G401 (cell line): Measurements from ENCODE around the gene PRAMEF25. TPM values are rescaled to one million over a fixed set of nuclear protein-coding genes. Genes with fewer than 3 reads are reported as not detected.
"Not testable (repeated sequence)": the region's sequence is repeated elsewhere in the genome, so short reads cannot be mapped to it uniquely, and the experiment has no call there.

Experiments
- DNase-seq: peaks from one replicate; pipeline ENCODE4 v3.0.0-alpha.2; 2015; ENCODE audit warnings: low spot score
- in situ Hi-C: cut with HindIII; loops from 2 replicates; pipeline ENCODE4 v1.10.0; 2016; ENCODE audit warnings: low sequenced_read_pairs, mixed read lengths
- total RNA-seq: library from RNA; depleted of rRNA; stranded (reverse); fragments of >200 nt; shearing (Covaris generic); gene quantifications from 2 replicates; pipeline ENCODE4 v1.2.3, GENCODE V29; 2014; rRNA removed

PRAMEF25 gene
- not detected in 2 replicates for total RNA-seq

GRCh38 chr1:13070474-13070873, at the start of gene PRAMEF25:
Gene PRAMEF25 (plus strand): TSS chr1:13070774. CDS start chr1:13073694, 2,920 bp downstream.
- DNase-seq, in situ Hi-C loops: not testable (repeated sequence)

DNA sequence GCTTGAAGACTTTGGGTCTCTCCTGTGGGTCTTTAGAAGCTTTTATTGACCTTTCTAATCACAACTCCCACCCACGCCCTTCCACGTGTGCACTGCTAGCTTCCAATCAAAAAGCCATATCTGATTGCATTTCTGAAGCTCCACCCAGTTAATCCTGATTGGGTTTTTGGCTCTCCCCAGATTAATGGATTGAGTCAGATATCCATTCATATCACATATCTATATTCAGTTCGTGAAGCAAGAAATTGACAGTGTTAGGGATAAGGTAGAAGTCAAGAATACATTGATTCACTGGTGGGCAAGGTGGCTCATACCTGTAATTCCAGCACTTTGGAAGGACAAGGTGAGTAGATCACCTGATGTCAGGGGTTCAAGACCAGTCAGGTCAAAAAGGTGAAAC, 14.1 kb upstream of the PRAMEF25 start, which contains the start of gene PRAMEF27:
Gene PRAMEF27 (minus strand): TSS at position 101 of the 400 bp plus-strand sequence. CDS start 2,916 bp downstream, outside the sequence.
- in situ Hi-C loops, DNase-seq: not testable (repeated sequence)

GRCh38 chr1:13116754-13117153, 46.2 kb downstream of the PRAMEF25 start, which contains the start of gene HNRNPCL2:
Gene HNRNPCL2 (minus strand): TSS chr1:13116854. CDS start chr1:13116400, 454 bp downstream.
- DNase-seq, in situ Hi-C loops: not testable (repeated sequence)

Other genes starting within 250 kb of the PRAMEF25 start
- not detected in 2 replicates for gene PRAMEF11, start 239.4 kb upstream of the PRAMEF25 start, total RNA-seq
- not detected in 2 replicates for gene HNRNPCL1, start 222.1 kb upstream of the PRAMEF25 start, total RNA-seq
- gene PRAMEF2, start 213.7 kb upstream of the PRAMEF25 start, total RNA-seq, result not detected in 2 replicates
- not detected in 2 replicates for gene PRAMEF4, start 184.6 kb upstream of the PRAMEF25 start, total RNA-seq
- gene PRAMEF10, start 172.5 kb upstream of the PRAMEF25 start, total RNA-seq, result not detected in 2 replicates
- gene PRAMEF7, start 154.2 kb upstream of the PRAMEF25 start, total RNA-seq, result not detected in 2 replicates
- gene PRAMEF6, start 123.2 kb upstream of the PRAMEF25 start, total RNA-seq, result 0.34 TPM in 1 of 2 replicates, not detected in the other
- not detected in 2 replicates for gene PRAMEF27, start 14.2 kb upstream of the PRAMEF25 start, total RNA-seq
- not detected in 2 replicates for gene HNRNPCL3, start 10.0 kb upstream of the PRAMEF25 start, total RNA-seq
- gene HNRNPCL2, start 46.1 kb downstream of the PRAMEF25 start, total RNA-seq, result not detected in 2 replicates
- gene PRAMEF26, start 85.2 kb downstream of the PRAMEF25 start, total RNA-seq, result not detected in 2 replicates
- gene HNRNPCL4, start 94.9 kb downstream of the PRAMEF25 start, total RNA-seq, result not detected in 2 replicates
- not detected in 2 replicates for gene PRAMEF9, start 101.1 kb downstream of the PRAMEF25 start, total RNA-seq
- 0.64 TPM in 1 of 2 replicates, not detected in the other for gene PRAMEF13, start 130.6 kb downstream of the PRAMEF25 start, total RNA-seq
- not detected in 2 replicates for gene PRAMEF18, start 155.4 kb downstream of the PRAMEF25 start, total RNA-seq
- gene PRAMEF5, start 183.4 kb downstream of the PRAMEF25 start, total RNA-seq, result 0.17 TPM in 1 of 2 replicates, not detected in the other
- 0.43 and 3.0 TPM in 2 replicates for gene PRAMEF8, start 214.4 kb downstream of the PRAMEF25 start, total RNA-seq
- gene PRAMEF33, start 232.8 kb downstream of the PRAMEF25 start, total RNA-seq, result not detected in 2 replicates
- 0.12 and 0.24 TPM in 2 replicates for gene PRAMEF15, start 244.8 kb downstream of the PRAMEF25 start, total RNA-seq